NAMALWA (cell line): ENCODE data around the gene MEP1A.

Experiments
- DNase-seq: peaks from one replicate; pipeline ENCODE4 v3.0.0-alpha.2; 2015; ENCODE audit warnings: low spot score

MEP1A gene

DNA sequence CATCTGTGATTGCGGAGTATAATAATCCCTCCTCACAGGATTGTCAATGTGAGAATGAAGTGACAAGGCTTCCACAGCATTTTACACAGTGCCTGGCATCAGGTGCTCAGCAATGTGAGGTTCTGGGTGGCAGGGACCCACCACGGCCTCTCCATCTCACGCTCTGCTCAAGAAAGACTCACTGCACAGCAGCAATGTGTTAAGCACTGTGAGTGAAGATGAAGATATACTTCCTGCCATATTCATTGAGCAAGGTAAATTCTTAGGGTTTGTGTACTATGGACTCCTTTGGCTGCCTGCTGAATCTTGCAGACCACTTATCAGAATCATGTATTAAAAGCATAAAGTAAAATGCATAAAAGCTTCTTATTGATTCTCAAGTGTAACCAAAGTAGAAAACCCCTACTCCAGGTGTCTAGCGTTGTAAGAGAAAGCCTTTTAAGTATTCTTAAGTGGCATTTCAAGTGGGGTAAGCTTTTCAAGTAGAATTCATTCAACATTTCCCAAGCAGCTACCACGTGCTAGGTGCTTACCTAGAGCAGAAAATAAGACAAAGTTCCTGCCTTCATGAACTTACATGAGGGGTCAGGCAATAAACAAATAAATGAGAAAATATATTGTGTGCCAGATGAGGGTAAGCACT, 17.0 kb upstream of the MEP1A start:
- DNase-seq = no peak

DNA sequence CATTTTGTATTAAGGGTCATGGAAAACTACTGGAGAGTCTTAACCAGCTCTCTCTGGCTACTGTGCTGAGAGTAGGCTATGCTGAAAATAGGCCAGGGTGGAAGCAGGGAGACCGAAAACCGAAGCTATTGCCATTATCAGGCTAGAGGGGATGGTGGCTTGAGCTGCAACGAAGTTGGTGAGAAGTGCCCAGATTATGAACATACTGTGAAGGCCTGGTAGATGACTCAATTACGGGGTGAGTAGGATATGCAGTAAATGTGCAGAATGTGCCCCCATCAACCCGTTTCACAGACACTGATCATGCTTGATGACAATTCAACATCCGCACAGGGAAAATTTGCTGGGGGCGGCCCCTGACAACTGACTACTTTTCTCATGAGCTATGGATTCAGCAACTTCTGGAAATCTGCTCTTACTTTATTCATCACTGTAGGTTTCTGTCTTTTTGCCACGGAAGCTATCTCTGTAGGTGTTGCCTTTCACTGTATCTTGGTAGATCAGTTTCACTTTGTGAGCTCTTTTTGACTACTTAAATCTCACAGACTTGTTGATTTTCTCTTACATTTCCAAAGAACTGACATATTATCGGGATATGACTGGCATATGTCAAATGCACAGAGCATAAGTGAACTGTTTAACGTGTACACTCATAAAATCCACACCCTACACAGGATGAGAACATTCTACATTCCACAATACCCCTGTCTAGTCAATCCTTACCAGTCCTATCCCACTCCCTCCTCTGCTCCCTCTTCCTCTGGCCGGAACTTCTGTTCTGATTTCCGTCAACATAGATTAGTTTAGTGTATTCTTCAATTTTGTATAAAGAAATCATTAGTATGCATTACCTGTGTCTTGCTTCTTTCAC, 15.5 kb upstream of the MEP1A start:
- DNase-seq = no peak

DNA sequence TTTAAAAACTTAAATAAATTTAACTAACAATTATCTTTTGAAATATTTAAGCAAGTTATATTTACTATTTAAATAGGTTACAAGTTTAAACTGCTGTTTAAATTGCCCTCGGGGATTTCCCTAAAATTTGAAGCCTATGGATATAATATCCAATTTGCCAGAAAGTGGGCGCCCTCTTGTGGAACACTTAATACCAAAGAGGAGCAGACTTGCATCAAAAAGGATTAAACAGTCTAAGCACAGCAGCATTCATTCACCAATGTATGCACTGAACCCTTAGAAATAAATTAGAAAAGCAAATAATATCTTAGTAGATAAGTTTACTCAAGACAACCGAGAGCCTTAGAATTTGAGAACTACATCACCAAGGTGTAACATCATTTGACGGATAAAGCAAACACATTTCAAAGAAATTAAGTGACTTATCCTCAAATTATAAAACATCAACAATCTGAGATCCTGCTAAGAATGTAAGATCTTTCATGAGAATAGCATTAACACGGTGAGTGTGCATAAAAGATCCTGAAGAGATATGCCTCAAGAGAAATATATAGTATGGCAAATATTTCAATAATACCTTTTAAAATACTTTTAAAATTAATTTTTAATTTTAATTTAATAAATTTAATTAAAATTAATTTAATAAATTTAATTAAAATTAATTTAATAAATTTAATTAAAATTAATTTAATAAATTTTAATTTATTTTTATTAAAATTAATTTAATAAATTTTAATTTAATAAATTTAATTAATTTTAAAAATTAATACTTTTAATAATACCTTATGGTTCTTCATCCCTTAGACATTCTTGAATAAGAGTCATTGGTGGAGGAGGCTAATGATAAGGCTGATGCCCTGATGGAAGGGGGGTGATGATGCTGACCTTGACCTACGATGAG, 11.5 kb upstream of the MEP1A start:
- DNase-seq = peak; percentile 65

DNA sequence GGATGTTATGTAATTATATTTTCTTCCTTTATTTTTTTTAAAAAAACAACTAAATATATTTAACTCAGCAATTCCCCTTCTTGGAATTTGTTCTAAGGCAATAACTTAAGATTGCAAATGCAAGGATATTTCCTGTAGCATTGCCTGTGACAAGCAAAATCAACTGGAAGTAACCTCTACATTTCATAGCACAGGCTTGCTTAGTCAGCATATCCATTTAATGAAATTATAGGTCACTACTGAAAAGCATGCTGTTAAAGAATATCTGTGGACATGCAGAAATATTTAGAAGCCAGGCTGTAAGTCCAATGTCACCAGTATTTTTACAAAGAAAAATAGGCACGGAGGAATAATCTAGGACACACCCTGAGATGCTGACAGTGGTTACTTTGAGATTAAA, 8.7 kb upstream of the MEP1A start:
- DNase-seq = no peak

- DNase-seq = no peak
Observed at GRCh38 chr6:46787871-46788540, 5.2 kb upstream of the MEP1A start.

- no peak for DNase-seq
Observed at GRCh38 chr6:46788791-46789190, 4.4 kb upstream of the MEP1A start.

DNA sequence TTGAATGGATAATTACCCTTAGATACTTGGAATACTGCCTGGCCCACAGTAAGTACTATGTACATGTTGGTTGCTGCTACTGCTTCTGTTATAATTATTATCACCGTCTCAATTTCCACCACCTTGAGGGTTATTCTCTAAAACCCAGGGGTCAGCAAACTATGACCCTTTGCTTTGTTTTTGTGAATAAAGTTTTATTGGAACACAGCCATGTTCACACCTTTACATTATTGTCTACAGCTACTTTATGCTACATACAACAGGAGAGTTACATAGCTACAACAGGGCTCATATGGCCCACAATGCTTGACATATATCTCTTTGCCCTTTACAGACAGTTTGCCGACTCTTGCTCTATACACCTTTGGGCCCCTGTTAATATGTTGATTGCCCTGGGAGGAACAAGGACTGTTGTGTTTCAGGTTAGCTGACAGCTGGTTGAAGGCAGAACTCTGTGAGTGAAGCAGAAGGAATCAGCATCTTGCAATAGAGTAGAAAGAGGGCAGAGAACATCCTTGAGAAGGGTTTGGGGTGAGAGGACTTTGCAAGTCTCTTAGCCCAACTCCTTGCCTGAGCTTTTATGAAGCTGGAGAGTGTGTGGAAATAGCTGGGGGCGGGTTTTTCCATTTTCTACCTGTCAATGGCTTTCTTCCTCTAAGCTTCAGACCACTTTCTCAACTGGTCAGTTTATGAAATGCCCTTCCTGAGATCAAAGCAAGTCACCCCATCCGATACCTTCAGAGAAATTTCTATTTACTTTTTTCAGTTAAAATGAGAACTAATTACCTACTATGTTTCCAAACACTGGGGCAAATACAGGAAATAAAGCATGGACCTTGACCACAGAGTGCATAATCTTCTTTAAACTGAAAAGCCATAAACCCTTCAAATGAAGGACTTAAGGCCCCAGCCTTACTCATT, 3.5 kb upstream of the MEP1A start:
- DNase-seq = no peak

GRCh38 chr6:46790355-46790874, 2.8 kb upstream of the MEP1A start:
- DNase-seq = no peak

- DNase-seq = no peak
Observed at GRCh38 chr6:46792635-46793034, 554 bp upstream of the MEP1A start.

GRCh38 chr6:46794068-46794467, 879 bp downstream of the MEP1A start:
- DNase-seq = no peak

- DNase-seq = no peak
Observed at GRCh38 chr6:46795816-46796215, 2.6 kb downstream of the MEP1A start.

DNA sequence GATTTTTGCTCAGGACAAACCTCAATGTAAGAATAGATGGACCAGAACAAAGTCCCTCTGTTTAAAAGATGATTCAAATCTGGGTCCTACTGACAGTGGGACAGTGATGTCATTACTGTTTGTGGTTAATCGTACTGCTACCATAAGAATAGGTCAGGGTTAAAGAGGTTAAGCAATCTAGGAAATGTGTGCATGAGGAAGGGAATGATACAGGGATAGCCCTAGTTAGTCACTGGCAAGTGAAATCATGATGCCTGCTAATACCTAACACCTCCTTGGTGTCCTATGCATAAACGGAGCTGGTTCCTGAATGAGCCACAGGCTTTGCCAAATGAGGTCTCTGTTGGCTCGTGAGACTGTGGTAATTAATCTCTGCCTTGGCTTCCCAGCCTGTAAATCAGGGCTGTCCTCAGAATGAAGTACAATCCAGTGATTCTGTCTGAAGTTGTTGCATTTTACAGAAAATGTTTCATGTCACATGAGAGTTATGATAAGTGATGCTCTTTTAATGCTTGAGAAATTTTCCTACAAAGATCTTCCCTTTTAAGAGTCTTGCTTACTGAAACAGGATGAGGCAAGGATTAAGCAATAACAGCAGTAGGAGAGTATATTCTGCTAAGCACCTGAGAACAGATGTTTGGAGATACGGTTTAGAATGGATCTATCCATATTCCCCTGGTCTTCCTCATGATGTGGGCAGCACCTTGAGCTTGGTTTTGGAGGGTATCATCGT, 3.8 kb downstream of the MEP1A start:
- DNase-seq = no peak

DNA sequence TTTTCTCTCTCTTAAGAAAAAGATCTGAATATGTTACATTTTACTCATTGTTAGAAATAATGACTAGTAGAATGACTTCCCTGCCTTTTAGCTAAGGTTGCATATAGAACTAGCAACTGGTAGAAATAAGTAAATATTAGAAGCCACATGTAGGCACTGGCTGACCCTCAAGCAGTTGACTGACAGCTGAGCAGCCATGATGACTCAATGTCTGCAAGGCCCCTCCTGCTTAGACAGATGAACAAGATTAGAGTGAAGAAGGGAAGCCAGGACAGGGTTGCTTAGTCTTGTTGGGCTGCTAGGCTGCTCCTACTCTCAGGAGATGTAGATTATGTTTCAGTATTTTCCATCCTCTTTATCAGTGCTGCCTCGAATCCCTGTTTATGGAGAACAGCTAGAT, 6.5 kb downstream of the MEP1A start:
- DNase-seq = no peak

- no peak for DNase-seq
Observed at GRCh38 chr6:46808806-46809205, 15.6 kb downstream of the MEP1A start.

- no peak for DNase-seq
Observed at GRCh38 chr6:46815130-46815529, 21.9 kb downstream of the MEP1A start.

GRCh38 chr6:46816626-46817025, 23.4 kb downstream of the MEP1A start:
- DNase-seq = no peak

GRCh38 chr6:46819561-46819960, 26.4 kb downstream of the MEP1A start:
- no peak for DNase-seq

DNA sequence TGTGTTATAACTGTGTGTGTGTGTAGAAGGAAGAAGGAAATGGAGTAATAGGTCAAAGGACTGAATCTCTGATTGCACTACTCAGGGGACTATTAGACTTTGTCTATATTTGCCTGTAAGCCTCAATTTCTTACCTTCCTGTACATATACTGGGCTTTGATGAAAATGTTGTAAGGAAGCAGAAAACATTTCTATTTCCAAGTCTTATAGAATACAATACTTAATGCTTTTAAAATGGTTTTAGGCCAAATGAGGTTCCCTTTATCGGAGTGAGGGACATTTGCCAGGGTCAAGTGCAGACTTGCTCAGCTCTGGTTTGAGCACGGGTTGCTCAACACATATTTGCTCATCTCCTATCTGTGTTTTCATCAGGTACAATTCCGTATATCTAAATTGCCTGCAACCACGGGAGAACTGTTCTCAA, 28.3 kb downstream of the MEP1A start:
- DNase-seq = no peak

- DNase-seq = no peak
Observed at GRCh38 chr6:46828939-46829338, 35.8 kb downstream of the MEP1A start.

DNA sequence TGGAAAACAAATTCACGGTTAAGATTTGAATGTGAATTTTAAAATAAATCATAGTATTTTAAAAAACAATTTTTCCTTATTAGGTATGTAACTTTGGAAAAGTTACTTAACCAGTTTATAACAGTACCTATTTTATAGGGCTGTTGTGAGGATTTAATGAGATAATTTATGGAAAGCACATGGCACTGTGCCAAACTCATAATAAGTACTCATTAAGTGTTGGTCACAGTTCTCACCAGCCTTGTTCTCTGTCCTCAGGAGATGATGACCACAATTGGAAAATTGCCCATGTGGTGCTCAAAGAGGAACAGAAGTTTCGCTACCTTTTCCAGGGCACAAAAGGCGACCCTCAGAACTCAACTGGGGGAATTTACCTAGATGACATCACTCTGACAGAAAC, 39.6 kb downstream of the MEP1A start:
- no peak for DNase-seq
